NCI-H2171 treated with DMSO at 0.1 percent for 48 hours (cell line): ENCODE results near the gene PLEKHM3.

Experiments used
- DNase-seq: peaks from one replicate; lab custom pipeline; 2025; lab: John Stamatoyannopoulos, UW

PLEKHM3 gene

DNA sequence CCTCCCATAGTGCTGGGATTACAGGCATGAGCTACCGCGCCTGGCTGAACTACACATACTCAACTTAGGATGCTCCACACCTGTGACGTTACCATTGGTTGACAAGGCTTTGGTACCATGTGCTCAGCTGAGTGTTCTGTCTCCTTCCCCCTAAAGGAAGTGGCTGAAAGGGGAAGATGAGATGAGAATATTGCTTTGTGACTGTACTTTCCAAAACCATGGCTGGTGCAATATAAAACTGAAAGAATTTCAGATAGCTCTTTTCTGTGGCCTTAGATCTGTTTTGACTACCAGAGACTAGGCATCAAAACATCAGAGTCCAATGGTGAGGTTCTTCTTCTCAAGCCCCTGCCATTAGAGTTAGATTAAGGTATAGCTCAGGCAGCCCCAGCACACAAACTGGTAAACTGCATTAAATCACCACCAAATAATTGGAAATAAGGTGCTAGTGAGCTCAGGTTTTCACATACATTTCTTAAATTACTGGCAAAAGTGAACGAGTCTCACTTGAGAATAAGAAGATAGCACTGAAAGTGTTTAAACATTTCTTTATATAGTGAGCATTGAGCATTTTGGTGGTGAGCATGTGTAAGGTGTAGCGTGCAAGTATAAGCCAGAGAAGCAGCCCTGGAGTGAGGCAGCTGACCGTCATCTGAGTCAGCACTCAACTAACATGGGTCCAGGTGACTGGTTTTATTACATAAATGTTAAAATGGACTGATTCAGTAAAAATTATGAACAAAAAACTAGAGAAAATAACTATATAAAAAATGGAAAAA is 142.1 kb downstream of the PLEKHM3 start:
- no peak for DNase-seq

DNA sequence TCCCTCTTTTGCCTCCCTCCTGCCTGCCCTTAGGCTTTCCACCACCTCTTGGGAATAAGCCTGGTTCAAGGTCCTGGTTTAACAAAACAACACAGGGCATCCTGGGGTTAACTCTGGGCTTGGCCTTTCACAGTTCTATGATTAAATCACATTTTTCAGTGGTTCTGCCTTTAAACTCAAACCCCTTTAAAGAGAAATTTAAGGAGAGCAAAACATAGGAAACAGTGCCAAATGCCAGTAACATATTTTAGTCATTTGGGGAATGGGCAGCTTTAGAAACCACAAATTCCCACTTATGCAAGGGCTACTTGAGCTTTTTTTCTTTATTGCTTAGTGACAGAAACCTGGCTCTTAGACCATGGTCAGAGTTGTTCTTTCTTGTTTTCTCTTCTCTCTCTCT is 143.4 kb downstream of the PLEKHM3 start:
- DNase-seq = no peak

DNA sequence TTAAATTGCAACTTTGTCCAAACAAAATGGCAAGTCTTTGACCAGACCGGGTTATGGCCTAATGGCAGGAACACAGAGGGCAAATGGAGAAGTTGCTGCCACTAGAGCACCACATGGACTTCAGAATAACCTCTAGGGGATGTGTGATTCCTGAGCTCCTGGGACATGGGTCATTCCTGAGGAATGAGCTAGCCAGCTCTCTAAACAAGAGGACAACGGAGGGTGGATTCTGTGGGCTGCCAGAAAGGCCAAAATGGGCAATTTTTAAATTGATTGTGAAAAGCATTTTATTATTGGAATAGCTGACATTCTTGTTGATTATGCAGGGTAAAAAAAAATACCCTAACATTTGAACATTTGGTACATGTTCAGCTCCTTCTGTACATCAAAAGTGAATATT is 145.8 kb downstream of the PLEKHM3 start:
- DNase-seq = no peak

DNA sequence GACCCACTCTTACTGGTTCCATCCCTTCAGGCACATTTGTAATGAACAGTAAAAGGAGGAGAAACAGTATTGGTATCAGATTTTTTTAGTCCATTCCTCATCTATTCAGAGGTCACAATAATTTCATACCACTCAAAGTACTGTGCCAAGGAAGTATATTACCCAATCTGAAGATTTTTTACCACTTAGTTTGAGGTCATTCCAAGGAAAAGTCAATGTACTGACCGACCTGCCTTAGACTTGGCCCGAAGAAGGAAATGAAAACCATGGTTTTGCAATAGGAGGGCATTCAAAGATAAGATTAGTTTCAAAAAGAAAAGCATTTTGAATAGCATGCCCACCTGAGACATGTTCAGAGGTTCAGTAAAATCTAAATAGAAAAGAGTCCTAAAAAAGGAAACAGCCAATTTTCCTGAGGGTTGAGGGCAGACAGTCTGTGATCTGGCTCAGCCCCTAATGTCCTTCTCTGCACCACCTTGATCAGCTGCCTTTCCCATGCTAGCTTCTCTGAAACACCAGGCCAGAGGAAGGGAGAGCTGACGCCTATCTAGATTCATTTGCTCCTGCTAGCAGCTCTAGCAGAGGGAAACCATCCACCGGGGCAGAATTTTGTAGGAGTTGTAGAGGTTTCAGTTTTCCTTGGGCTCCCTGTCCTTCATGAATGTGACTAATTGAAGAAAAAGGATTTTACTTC is 148.3 kb downstream of the PLEKHM3 start:
- no peak for DNase-seq

DNA sequence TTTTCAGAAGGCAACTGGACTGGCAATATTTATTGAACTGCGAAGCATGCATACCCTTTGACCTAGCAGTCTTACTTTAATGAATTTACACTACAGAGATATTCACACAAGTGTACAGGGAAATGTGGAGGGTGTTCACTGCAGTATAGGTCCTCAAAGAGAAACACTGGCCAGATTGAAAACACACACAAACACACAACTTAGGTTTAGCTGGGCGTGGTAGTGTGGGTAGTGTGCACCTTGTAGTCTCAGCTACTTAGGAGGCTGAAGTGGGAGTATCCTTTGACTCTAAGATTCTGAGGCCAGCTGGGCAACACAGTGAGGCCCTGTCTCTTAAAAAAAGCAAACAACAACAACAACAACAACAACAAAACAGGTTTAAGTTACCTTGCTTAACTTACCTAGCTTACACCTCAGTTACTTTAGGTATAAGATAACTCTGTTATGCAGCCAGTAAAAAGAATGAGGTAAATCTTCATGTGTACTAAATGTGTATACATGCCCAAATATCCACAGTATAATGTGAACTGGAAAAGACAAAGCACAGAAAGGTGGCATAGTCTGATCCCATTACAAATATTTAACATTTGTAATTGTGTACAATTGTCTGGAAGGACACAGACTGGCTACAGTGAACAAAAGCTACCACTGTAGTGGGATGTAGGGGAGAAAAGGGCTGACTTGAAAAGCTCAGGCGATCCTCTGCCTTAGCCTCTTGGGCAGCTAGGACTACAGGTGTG is 149.7 kb downstream of the PLEKHM3 start:
- no peak for DNase-seq

DNA sequence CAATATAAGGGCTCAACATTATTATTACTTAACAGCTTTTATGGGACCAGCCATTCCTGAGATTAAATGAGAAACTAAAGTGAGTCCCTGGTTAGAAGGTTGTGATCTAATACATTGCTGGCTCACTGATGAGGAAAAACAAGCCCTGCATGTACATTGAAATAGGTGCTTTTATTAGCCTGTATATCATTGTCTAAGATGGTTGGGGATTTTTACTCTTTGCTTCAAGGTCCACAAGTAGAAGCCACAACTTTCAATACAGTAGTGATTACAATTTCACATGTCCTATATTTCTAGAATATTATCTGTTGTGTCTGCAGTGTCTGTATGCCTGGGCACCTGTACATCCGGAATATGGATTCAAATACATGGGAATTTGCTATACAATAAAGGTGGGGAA is 151.5 kb downstream of the PLEKHM3 start:
- no peak for DNase-seq

DNA sequence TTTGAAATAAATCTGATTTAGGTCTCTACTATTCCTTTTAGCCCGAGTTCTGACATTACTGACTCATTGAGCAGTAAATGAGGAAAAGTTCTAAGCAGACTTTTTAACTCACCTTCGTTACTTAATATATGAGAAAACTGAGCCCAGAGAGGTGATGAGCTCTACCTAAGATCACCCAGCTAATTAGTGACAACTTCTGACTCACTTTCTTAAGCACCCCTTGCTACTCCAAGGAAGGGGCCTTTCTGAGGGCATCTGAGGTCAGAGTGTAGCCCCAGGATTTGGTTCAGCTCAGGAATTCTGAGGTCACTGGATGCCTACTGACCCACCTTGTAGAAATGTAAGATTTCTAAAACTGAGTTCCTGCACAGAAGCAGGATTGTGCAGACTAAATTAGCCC is 153.4 kb downstream of the PLEKHM3 start:
- no peak for DNase-seq

DNA sequence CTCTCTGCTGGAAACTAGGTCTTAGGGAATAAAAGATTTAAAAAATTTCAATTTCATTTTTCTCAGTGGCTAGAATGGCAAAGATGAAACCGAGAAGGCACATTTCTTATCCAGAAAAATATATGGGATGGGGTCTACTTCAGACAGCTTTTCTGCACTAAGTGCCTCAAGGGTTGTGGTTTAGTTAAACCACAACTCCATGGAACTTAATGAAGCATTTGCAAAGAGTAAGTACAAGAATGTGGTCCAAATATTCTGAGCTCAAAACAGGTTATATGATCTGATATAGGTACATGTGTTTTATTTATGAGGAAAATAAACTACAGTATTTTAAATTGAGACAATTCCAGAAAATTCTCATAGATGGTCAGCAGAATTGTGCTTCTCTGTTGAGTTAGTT is 153.8 kb downstream of the PLEKHM3 start:
- DNase-seq = no peak

DNA sequence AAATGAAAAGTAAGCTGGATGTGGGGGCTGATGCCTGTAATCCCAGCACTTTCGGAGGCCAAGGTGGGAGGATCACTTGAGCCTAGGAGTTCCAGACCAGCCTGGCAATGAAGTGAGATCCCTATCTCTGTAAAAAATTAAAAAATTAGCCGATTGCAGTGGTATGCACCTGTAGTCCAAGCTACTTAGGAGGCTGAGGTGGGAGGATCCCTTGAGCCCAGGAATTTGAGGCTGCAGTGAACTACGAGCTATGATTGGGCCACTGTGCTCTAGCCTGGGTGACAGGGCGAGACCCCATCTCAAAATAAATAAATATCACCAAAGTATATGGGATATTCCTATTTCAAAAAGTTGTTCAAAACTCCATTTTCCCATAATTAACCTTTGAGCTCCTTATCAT is 154.5 kb downstream of the PLEKHM3 start:
- no peak for DNase-seq

DNA sequence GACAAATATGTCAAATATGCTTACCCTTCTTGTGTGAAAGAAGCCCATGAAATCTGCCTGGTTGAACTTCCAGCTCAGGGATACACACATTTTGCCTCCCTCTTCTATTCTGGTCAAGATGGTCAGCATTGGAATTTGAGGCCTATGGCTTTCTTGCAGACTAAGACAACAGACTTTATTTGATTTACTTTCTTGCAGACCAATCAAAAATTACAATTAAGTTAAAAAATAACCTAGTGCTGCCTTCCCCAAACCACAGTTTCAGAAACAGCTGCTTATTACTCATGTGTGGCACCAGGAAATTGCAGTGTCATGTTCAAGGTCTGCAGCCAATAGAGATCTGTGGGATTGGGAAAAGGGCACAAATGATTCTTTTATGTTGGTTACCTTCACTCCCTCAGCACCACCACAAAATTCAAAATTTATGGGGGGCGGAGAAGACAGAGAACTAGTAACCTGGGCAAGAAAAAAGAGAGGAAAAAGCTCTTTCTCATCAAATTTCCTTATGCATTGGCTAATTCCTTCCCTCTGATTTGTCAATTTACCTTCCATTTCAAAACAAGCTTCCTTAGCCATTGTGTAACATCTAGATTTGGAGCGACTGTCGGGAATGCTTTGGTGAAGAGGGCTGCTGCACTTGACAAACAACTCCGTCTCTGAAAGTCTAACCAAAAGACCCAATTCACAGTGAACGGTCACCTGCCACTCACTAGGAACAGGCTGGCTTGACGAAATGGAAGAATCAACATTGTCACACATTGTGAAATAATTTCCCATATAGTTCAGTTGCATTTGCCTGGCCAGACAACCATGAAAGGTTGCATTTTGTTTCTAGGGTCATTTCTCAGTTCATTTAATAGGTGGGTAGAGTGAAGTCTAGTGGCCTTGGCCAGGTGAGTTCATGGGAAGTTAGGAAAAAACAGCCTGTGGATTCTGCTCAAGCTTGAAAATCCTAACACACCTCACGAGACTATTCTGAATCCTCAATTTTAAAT is 155.2 kb downstream of the PLEKHM3 start:
- DNase-seq = no peak

DNA sequence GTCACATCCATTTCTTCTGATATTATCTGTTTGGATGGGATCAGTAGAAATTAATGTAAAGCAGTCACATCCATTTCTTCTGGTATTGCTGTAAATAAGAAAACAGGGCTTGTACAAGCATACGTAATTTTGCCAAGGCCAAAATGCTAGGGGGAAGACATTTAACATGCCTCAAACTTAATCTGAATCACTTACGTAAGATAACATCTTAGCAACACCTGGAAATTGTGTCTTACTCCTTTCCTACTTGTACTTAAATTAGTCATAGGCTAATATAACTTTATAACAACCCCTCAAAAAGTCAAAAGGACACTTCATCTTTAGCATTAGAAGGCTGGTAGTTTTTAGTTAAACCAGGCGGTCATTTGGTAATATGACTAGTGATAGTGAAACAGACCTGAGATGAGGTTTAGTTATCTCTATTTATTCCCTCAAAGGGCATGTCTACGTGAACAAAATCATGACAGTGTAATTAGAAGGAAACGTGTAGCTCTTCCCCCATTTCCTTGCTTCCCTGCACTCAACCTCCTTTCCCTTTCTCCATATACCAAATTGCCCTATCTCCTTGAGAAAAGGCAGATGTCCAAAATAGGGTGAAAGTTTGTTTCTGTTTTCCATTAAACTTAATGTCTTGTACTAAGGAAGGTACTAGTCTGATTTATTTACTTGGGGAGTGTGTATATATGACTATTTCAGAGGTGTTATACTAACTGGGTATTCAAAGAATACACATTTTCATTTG is 156.3 kb downstream of the PLEKHM3 start:
- DNase-seq = no peak

DNA sequence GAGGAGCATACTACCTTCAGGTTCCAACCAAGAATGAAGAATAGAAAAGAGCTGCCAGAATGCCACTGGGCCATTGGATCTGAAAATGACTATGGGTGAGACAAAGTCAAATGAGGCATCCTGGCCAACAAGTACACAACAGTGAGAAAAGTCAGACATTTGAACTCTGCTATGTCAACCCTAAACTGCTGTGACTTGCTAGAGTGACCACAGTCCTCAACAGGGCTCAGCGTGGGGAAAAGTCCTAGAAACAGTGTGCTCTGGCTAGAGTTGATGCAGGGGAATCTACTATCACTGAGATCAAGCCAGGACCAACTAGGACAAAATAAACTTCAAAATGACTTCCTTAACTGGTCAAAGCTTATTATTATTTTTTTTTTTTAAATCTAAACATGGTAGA is 157.4 kb downstream of the PLEKHM3 start:
- DNase-seq = no peak

DNA sequence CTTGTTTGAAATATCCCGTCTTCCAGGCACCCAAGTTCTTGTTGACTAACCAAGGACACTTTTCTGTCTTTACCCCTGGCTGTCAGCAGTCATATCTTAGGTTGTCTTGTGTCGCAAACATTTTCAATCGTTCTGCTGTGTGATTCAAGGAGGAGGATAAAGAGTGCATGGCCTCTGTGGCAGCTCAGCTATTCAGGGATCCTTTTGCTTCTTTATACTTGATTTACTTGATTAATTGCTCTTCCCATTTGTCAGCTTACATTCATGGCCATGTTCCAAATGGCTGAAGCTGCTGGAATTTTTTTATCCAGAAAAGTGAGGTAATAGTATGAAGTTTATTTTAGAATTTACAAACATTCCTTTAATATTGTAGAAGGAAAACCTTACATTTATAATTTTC is 158.3 kb downstream of the PLEKHM3 start:
- DNase-seq = no peak

DNA sequence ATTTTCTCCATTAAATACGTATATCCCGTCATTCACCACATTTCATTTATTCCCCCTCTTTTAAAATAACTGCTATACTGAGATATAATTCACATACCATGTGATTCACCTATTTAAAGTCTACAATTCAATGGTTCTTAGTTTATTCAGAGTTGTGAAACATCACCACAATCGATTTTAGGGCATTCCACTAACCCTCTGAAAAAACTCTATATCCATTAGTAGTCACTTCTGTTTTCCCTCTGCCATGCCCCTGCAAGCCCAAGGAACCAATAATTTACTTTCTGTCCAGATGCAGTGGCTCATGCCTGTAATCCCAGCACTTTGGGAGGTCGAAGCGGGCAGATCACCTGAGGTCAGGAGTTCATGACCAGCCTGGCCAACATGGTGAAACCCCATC is 160.1 kb downstream of the PLEKHM3 start:
- DNase-seq = no peak

DNA sequence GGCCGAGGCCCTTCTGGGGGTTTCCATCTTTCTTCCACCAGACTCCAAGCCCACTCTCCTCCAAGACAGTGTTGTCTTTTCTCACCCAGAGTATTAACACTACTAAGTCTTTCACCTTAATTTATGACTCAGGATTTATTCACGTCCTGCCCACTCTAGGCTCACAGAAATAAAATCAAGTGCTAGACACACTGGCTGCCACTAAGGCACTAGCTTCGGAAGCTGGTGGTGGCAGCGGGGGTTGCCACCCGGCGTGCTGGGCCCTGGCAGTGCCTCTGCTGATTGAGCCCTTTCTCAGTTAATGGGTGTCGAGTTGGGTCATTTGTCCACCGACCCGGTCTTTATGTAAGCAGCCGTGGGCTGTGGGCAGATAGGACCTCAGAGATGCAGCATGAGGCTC is 162.0 kb downstream of the PLEKHM3 start:
- DNase-seq = no peak

DNA sequence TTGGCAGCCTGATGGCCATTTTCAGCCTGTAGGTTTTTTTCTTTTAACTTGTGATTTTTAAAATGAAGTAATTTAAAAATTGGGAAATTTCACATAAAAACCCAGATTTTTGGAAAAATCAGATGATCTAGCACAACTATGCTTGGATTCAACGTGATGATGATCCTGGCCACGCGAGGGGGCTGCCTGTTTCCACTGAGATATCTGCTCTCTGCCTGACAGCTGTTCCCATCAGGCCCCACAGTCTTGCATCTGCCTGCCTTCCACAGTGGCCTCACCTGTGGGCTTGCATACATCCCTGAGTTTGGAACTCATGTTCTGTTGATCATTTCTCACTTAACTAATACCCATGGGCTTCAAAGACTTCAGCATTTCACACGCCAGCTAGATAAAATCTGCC is 163.5 kb downstream of the PLEKHM3 start:
- no peak for DNase-seq

DNA sequence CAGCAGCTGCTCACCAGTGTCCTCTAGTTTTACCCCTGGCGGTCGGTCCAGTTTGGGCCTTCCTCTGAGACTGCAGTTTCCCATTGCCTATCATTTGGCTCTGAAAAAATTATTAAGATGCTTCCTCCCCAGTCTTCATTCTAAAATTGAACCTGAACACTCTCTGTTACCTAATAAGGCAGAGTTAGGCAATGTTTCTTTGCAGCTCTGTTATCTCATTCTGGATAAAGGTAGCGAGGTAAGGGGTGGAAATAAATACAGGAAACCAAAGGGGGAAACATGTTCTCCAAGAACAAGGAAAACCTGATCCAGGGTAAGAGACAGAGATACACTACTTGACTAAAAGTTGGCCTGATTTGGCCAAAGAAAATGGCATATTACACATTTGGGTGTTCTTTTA is 164.6 kb downstream of the PLEKHM3 start:
- no peak for DNase-seq

DNA sequence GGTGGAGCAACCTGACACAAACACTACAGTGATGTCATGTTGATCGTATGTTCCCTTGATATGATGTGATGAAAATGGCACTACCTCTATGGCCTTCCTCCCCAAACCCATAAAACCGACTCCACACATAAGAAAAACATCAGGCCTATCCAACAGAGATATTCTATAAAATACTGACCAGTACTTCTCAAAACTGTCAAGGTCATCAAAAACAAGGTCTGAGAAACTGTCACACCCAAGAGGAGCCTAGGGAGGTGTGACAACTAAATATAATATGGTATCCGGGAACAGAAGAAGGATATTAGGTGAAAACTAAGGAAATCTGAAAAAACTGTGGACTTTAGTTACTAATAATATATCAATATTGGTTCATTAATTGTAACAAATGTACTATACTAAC is 169.7 kb downstream of the PLEKHM3 start:
- no peak for DNase-seq

DNA sequence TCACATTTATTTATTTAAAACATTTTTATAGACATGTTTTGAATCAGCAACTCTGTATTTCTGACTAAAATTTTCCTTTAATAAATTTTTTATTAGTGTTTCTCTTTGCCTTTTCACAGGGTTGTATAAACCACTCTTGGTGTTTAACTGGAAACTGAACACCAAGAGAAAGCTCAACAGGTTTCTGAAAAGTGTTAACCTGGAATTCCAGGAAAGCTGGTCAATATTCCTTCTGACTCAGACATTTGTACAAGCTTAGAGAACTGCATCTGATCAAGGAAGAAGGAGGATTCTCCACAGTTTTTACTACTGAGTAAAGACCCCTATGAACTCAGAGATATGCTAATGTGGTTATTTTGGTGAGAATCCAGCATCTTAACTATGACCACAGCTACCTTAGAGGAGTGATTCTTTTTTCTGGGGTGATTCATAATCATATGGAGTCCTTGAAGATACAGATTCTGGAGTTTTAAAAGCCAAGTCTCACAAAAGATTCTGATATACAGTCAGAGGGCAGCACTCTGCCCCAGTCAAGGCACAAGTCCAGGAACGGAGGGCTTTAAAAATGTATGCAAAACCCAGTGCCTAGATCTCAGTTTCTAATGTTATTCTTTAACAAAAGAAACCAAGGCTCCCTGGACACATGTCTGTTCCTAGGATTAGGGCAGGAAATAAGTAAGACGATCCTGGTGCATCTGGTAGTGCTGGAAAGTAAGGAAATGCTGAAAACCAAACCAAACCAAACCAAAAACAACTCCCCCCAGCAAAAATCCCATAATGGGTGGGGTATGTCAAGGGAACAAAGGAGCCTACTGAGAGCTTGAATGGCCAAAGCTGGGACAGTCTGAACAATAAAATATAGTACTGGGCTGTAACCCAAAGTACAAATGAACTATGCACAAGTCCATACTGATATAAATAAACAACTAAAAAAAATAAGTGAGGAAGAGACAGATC is 170.6 kb downstream of the PLEKHM3 start:
- DNase-seq = no peak

DNA sequence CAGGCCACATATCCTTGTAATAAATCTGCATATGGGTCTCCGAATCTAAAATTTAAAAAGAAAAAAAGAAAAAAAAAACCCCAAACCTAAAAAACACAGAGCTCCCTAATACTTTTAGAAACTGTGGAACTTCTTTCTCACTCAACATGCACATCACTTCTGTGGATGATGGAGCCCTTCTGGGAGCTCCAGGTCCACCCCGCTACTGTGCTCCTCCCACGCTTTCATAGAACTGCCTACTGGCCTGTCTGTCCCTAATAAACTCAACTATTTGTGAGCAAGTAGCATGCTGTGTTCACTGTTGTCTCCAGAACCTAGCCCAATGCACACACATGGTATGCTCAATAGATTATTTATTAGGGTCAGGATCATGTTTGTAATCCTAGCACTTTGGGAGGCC is 172.5 kb downstream of the PLEKHM3 start:
- DNase-seq = no peak
